Upper lobe of left lung (tissue), 6 donors: ENCODE data around the gene CTSH. TPM values are rescaled to one million over a fixed set of nuclear protein-coding genes. Genes with fewer than 3 reads are reported as not detected.

Experiments used
- ATAC-seq, 2 donors: fragments of 200-7000 bp; cut with Tn5 transposase; one replicate each; pipeline ENCODE4 v1.9.1; 2022; ENCODE audit warnings: mild to moderate bottlenecking in 2 of 2, moderate library complexity in 2 of 2; ENCODE audit not compliant: low FRiP score in 2 of 2
- DNase-seq, 2 donors: peaks; one replicate each; pipeline ENCODE4 v3.0.0-alpha.2; 2019 to 2020
- H3K27ac ChIP-seq, 4 donors: fragments of 200-600 bp; sonication (generic); one replicate each; pipeline ENCODE4 v1.5.1; 2016 to 2019
- H3K27me3 ChIP-seq, 4 donors: fragments of 200-600 bp; sonication (generic); one replicate each; pipeline ENCODE4 v1.5.1; 2017 to 2019
- H3K36me3 ChIP-seq, 4 donors: fragments of 200-600 bp; sonication (generic); one replicate each; pipeline ENCODE4 v1.5.1; 2016 to 2019
- H3K4me1 ChIP-seq, 4 donors: fragments of 200-600 bp; sonication (generic); one replicate each; pipeline ENCODE4 v1.5.1; 2018 to 2019
- H3K4me3 ChIP-seq, 4 donors: fragments of 200-600 bp; sonication (generic); one replicate each; pipeline ENCODE4 v1.5.1; 2017 to 2019; ENCODE audit warnings: mild to moderate bottlenecking in 2 of 4, moderate library complexity in 1 of 4
- H3K9me3 ChIP-seq, 4 donors: fragments of 200-600 bp; sonication (generic); one replicate each; pipeline ENCODE4 v1.5.1; 2018 to 2019
- EP300 ChIP-seq, 4 donors: sonication (generic); formaldehyde crosslinking; IDR thresholded peaks; one replicate each; pipeline ENCODE4 v1.5.1; 2017; ENCODE audit warnings: antibody characterized with exemption in 4 of 4, control low read depth in 2 of 4
- POLR2A ChIP-seq, 4 donors: fragments of 450-650 bp; IDR thresholded peaks; one replicate each; pipeline ENCODE4 v1.5.1; 2016 to 2017; ENCODE audit warnings: antibody characterized with exemption in 4 of 4, mild to moderate bottlenecking in 2 of 4
- POLR2AphosphoS5 ChIP-seq, 2 donors: sonication (generic); formaldehyde crosslinking; IDR thresholded peaks; one replicate each; pipeline ENCODE4 v1.5.1; 2017; ENCODE audit warnings: antibody characterized with exemption in 2 of 2
- WGBS, 2 donors: methylation state at CpG; one replicate each; pipeline ENCODE4 v1.1.5; 2017 to 2018; 5-methylcytosine and 5-hydroxymethylcytosine counted together
- total RNA-seq, 6 donors: library from RNA; depleted of rRNA in 4 of 6; stranded (reverse); fragments of >200 nt in 4 of 6; gene quantifications; one replicate each; pipeline versions ENCODE4 v1.1.0 to v1.2.1, GENCODE V29; 2016 to 2021
- TF ChIP-seq, protein P1 (sequence below), 6 experiments: fragments of 450-650 bp in 4 of 6; fragments of 200-600 bp in 2 of 6; sonication (generic) in 2 of 6; IDR thresholded peaks; one replicate each; pipeline ENCODE4 v1.5.1; 2016 to 2019; ENCODE audit warnings: antibody characterized with exemption in 6 of 6
- donor health status: DM: no; HTN: no; CAD: no; lungs with moderate emphysema.
- donor health status: DM: no; HTN: yes; CAD: no; lungs with severe emphysema.

Gene CTSH
- total RNA-seq, 6 donors from 2014 or later: 699 to 3,907 (median 1,498) TPM

DNA sequence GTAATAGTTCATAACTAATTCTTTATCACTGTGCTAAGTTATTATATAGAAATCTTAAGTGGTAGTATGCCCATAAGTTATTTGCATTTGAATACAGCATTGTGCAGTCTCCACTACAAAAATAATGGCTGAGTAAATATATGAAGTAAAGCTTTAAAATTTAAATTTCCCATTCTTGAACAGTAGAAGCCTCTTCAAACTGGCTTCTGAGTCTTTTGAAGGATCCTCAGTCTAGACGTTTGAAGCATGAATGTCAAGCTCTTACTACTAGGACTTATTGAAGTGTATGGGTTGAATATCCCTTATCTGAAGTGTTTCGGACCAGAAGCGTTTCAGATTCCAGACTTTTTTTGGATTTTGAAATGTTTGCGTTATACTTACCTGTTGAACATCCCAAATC, 55.8 kb downstream of the CTSH start:
- Histone ChIP-seq H3K4me1 (peaks cover 0 to 20% (median 0%) of the 10 kb centered on the region in 4 donors), H3K9me3 (no peaks in the 10 kb centered on the region), H3K4me3 (no peak overlapping the region), H3K27ac (no peak overlapping the region), H3K27me3 (no peaks in the 10 kb centered on the region), H3K36me3 (peaks cover 47 to 97% (median 62%) of the 10 kb centered on the region in 4 donors)
- no peak for ATAC-seq
- TF ChIP-seq EP300 (IDR thresholded peaks at IDR 0.05) (no peak), POLR2AphosphoS5 (IDR thresholded peaks at IDR 0.05) (no peak), POLR2A (IDR thresholded peaks at IDR 0.05) (no peak)
- TF ChIP-seq, protein P1, sequence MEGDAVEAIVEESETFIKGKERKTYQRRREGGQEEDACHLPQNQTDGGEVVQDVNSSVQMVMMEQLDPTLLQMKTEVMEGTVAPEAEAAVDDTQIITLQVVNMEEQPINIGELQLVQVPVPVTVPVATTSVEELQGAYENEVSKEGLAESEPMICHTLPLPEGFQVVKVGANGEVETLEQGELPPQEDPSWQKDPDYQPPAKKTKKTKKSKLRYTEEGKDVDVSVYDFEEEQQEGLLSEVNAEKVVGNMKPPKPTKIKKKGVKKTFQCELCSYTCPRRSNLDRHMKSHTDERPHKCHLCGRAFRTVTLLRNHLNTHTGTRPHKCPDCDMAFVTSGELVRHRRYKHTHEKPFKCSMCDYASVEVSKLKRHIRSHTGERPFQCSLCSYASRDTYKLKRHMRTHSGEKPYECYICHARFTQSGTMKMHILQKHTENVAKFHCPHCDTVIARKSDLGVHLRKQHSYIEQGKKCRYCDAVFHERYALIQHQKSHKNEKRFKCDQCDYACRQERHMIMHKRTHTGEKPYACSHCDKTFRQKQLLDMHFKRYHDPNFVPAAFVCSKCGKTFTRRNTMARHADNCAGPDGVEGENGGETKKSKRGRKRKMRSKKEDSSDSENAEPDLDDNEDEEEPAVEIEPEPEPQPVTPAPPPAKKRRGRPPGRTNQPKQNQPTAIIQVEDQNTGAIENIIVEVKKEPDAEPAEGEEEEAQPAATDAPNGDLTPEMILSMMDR (IDR thresholded peaks at IDR 0.05): no peak
- DNase-seq: no peak
- 65% methylated on average over 4 of the region's 4 CpGs for WGBS, 2 donors

DNA sequence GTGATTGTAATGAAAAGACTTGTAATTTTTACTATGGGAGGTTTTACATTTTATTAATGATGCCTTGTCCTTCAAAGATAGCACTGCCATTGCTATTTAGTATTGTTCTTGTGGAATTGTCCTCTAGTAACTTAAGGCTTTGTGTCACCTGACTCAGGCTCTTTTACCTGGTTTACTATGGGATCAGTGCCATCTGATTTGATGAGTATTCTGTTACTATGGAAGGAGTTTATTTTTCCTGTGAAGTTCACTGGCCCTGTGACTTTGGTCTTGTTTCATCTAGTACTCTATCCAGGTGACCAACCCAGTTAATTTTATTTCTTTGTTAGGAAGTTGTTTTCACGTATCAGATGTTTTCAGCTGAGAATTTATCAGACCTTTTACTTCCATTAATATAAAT, 63.2 kb downstream of the CTSH start:
- no peak for ATAC-seq
- H3K9me3 ChIP-seq: no peaks in the 10 kb centered on the region
- H3K27me3 ChIP-seq: no peaks in the 10 kb centered on the region
- H3K4me3 ChIP-seq: no peak overlapping the region
- no peak for DNase-seq
- H3K27ac ChIP-seq: no peak overlapping the region
- WGBS, 2 donors: 77 to 81% methylated on average over 1 of the region's 1 CpG
- peaks cover 41 to 76% (median 46%) of the 10 kb centered on the region in 4 donors for H3K4me1 ChIP-seq
- peaks cover 6 to 61% (median 19%) of the 10 kb centered on the region in 4 donors for H3K36me3 ChIP-seq
- no peak for TF ChIP-seq EP300 (IDR thresholded peaks at IDR 0.05)
- TF ChIP-seq POLR2A (IDR thresholded peaks at IDR 0.05): no peak
- TF ChIP-seq, protein P1 (IDR thresholded peaks at IDR 0.05): no peak
- TF ChIP-seq POLR2AphosphoS5 (IDR thresholded peaks at IDR 0.05): no peak

DNA sequence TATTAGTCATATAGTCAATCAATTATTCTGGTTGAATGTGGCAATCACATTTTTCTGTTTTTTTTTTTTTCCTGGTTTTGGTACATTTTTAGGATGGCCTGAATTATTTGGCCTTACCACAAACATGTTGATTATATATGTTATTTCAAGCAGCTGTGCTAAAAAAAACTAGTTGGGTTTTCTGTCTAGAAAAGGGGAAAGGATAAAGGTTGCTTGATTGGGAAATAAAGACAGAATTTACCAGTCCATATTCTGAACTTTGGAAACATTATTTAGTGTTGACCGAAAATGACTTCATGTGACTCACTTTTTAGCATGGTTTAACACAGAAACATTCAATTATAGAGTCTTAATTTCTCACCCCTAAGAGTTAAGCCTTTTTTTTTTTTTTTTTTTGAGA, 64.0 kb downstream of the CTSH start:
- peaks cover 0 to 52% (median 12%) of the 10 kb centered on the region in 4 donors for H3K36me3 ChIP-seq
- no peaks in the 10 kb centered on the region for H3K27me3 ChIP-seq
- H3K9me3 ChIP-seq: no peaks in the 10 kb centered on the region
- 77 to 88% methylated on average over 1 of the region's 1 CpG for WGBS, 2 donors
- TF ChIP-seq, protein P1 (IDR thresholded peaks at IDR 0.05): no peak
- TF ChIP-seq POLR2AphosphoS5 (IDR thresholded peaks at IDR 0.05) (no peak), POLR2A (IDR thresholded peaks at IDR 0.05) (no peak), EP300 (IDR thresholded peaks at IDR 0.05) (no peak)
- H3K4me3 ChIP-seq: no peak overlapping the region
- DNase-seq (no peak), ATAC-seq (no peak)
- H3K27ac ChIP-seq: no peak overlapping the region
- peaks cover 50 to 85% (median 53%) of the 10 kb centered on the region in 4 donors for H3K4me1 ChIP-seq

DNA sequence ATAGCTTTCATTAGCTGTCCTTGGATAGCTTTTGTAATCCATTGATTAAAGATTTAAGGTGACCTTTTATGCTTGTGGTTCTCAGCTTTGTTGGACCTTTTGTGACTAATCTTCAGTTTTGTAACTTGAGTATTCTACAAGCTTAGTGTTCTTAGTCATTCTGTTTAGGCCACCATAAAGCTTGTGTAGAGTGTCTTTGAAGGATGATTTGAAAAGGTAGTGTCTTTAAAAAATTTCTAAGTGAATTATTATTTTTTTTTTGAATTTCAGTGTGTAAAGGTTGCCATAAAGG, 64.7 kb downstream of the CTSH start:
- no peaks in the 10 kb centered on the region for H3K27me3 ChIP-seq
- no peak for TF ChIP-seq POLR2A (IDR thresholded peaks at IDR 0.05)
- no peak for TF ChIP-seq POLR2AphosphoS5 (IDR thresholded peaks at IDR 0.05)
- TF ChIP-seq, protein P1 (IDR thresholded peaks at IDR 0.05): no peak
- no peak for TF ChIP-seq EP300 (IDR thresholded peaks at IDR 0.05)
- H3K4me1 ChIP-seq: peaks cover 56 to 85% (median 59%) of the 10 kb centered on the region in 4 donors
- ATAC-seq: no peak
- H3K36me3 ChIP-seq: peaks cover 0 to 49% (median 11%) of the 10 kb centered on the region in 4 donors
- H3K4me3 ChIP-seq: no peak overlapping the region
- no peak for DNase-seq
- no peaks in the 10 kb centered on the region for H3K9me3 ChIP-seq
- H3K27ac ChIP-seq: no peak overlapping the region

DNA sequence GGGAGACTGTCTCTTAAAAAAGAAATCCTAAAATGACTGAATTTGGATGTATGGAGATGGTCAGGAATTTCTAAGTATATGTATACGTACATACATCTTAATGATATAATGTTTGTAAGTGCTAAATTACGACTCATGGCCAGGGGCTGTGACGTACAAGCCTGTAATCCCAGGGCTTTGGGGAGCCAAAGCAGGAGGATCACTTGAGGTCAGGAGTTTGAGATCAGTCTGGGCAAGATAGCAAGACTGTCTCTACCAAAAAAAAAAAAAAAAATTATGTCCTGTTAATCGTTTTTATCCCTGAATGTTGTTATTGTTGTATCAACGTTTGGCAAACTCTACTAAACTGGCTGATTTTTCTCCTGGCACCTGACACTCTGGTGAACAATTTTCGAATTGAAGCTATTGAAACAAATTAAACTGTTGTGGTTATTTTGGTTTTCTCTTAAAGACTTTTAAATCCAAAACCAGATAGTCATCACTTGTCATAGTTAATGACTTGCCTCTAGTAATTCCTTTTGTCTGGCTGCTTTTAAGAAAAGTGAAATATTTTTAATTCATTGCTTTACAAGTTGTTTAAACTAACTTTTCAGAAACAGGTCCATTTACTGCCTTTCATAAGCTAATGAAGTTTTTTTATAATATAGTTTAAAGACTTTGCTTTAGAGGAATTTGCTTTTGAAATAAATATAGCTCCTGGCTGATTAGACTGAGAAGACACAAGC, 65.2 kb downstream of the CTSH start:
- peak overlapping the region in 1 of 4 donors; percentile 21 for H3K27ac ChIP-seq
- H3K4me3 ChIP-seq: no peak overlapping the region
- TF ChIP-seq EP300 (IDR thresholded peaks at IDR 0.05) (no peak), POLR2AphosphoS5 (IDR thresholded peaks at IDR 0.05) (no peak), POLR2A (IDR thresholded peaks at IDR 0.05) (no peak)
- TF ChIP-seq, protein P1 (IDR thresholded peaks at IDR 0.05): no peak
- DNase-seq (no peak), ATAC-seq (peak in 1 of 2 donors; percentile 66)
- peaks cover 62 to 85% (median 63%) of the 10 kb centered on the region in 4 donors for H3K4me1 ChIP-seq
- WGBS, 2 donors: 40 to 45% methylated on average over 6 of the region's 6 CpGs
- no peaks in the 10 kb centered on the region for H3K27me3 ChIP-seq
- H3K36me3 ChIP-seq: peaks cover 0 to 43% (median 11%) of the 10 kb centered on the region in 4 donors
- no peaks in the 10 kb centered on the region for H3K9me3 ChIP-seq
